Measurements from ENCODE around the gene CEP63. TPM values are rescaled to one million over a fixed set of nuclear protein-coding genes. Genes with fewer than 3 reads are reported as not detected.

Gene CEP63
- total and polyA plus RNA-seq, 2 of the 8 experiments (the other 6 are each of a cell fraction or from before 2014, with no cell fraction given): 5.3 to 18.2 TPM

GRCh38 chr3:134460965-134461364, 24.9 kb upstream of the CEP63 start:
- 91% methylated on average over 2 of the region's 2 CpGs; no CpG with 5 or more reads in 1 of the 2 experiments for WGBS, 2 experiments (ENCODE audit: extremely low coverage in 1 of 2, insufficient coverage in 1 of 2, insufficient read length in 1 of 2, insufficient replicate concordance in 2 of 2, low coverage in 1 of 2, low lambda C conversion rate in 2 of 2, missing lambda C conversion rate in 1 of 2)
- FAIRE-seq: no peak
- no peak overlapping the region for H2BK5ac ChIP-seq (ENCODE audit: low read depth, low read length)
- no peak for TF ChIP-seq KDM1A (IDR thresholded peaks at IDR 0.05; ENCODE audit: borderline replicate concordance, low read length)
- no peak for TF ChIP-seq RBBP5 (IDR thresholded peaks at IDR 0.05; ENCODE audit: borderline replicate concordance, low read depth, low read length)
- TF ChIP-seq PHF8 (conservative IDR thresholded peaks at IDR 0.05; ENCODE audit: low read depth, low read length): no peak
- no peak for TF ChIP-seq SP1 (IDR thresholded peaks at IDR 0.05; ENCODE audit: low read depth, low read length)
- no peak for TF ChIP-seq BRCA1 (IDR thresholded peaks at IDR 0.05; ENCODE audit: low read depth, low read length)
- TF ChIP-seq KDM4A (IDR thresholded peaks at IDR 0.05; ENCODE audit: low read depth, low read length, severe bottlenecking): no peak
- no peak for TF ChIP-seq EGR1 (IDR thresholded peaks at IDR 0.05; ENCODE audit: borderline replicate concordance, low read depth, low read length)
- TF ChIP-seq TEAD4 (IDR thresholded peaks at IDR 0.05; ENCODE audit: low read depth, low read length): no peak
- no peak for TF ChIP-seq CTBP2 (IDR thresholded peaks at IDR 0.05; ENCODE audit: borderline replicate concordance, insufficient read depth, insufficient read length, low read length)
- no peak for TF ChIP-seq ATF3 (IDR thresholded peaks at IDR 0.05; ENCODE audit: insufficient read depth, low read depth, low read length)
- TF ChIP-seq SP4 (IDR thresholded peaks at IDR 0.05; ENCODE audit: low read length): no peak
- no peak for TF ChIP-seq TAF7 (optimal IDR thresholded peaks at IDR 0.05; ENCODE audit: borderline replicate concordance, low read depth, low read length)
- no peak for TF ChIP-seq CHD1 (IDR thresholded peaks at IDR 0.05; ENCODE audit: low read depth, low read length)

More at GRCh38 chr3:134460965-134461364, 24.9 kb upstream of the CEP63 start:
- no peak for DNase-seq (ENCODE audit: low read depth in 1 of 2, low spot score in 2 of 2)
- H4K20me1 ChIP-seq (replicated peaks in 1 of 2; ENCODE audit: control insufficient read depth in 1 of 2, insufficient read depth in 2 of 2, low read length in 2 of 2): no peaks in the 10 kb centered on the region
- no peak overlapping the region for H3K4me3 ChIP-seq (ENCODE audit: extremely low read depth in 1 of 4, insufficient read depth in 2 of 4, low read depth in 3 of 4, low read length in 4 of 4)
- no peak overlapping the region for H3K4me2 ChIP-seq (ENCODE audit: insufficient read depth in 1 of 2, low read depth in 2 of 2, low read length in 2 of 2)
- no peaks in the 10 kb centered on the region for H3K79me2 ChIP-seq (ENCODE audit: control insufficient read depth in 1 of 2, insufficient read depth in 2 of 2, low read length in 2 of 2)
- H3K27me3 ChIP-seq (replicated peaks in 1 of 4; ENCODE audit: control insufficient read depth in 3 of 4, extremely low read depth in 1 of 4, insufficient read depth in 3 of 4, low read length in 3 of 4): no peaks in the 10 kb centered on the region
- no peaks in the 10 kb centered on the region for H3K36me3 ChIP-seq (ENCODE audit: control insufficient read depth in 2 of 4, insufficient read depth in 4 of 4, low read length in 3 of 4)
- no peak overlapping the region for H4K8ac ChIP-seq (ENCODE audit: extremely low read depth, insufficient read depth, low read length)
- no peak overlapping the region for H2BK15ac ChIP-seq (ENCODE audit: low read length)
- no peak overlapping the region for H3K18ac ChIP-seq (ENCODE audit: extremely low read depth, low read length)
- no peak overlapping the region for H4K91ac ChIP-seq (replicated peaks; ENCODE audit: insufficient read length, low read length)
- no peak overlapping the region for H2BK120ac ChIP-seq (replicated peaks; ENCODE audit: low read depth, low read length)
- H2BK12ac ChIP-seq (ENCODE audit: low read depth, low read length): no peak overlapping the region
- H3K14ac ChIP-seq (ENCODE audit: insufficient read length): no peak overlapping the region
- H3K27ac ChIP-seq (ENCODE audit: low read depth, low read length): no peak overlapping the region
- H3K56ac ChIP-seq (replicated peaks; ENCODE audit: insufficient read length, low read depth, low read length): no peak overlapping the region
- H2BK20ac ChIP-seq (ENCODE audit: low read length): no peak overlapping the region
- H3K23me2 ChIP-seq (ENCODE audit: low read depth, low read length): no peaks in the 10 kb centered on the region
- H3K9ac ChIP-seq (replicated peaks in 1 of 4; ENCODE audit: extremely low read depth in 1 of 4, low read depth in 3 of 4, low read length in 3 of 4): no peak overlapping the region
- H2AFZ ChIP-seq (ENCODE audit: low read length): no peak overlapping the region
- ChIA-PET POLR2A (ENCODE audit: partially characterized antibody) (interaction anchor here (1.6 to 1.8 kb wide), 2 partner anchors 54 to 104 kb away, joined by 4 to 5 read pairs; no protein-coding TSS in a partner anchor), CTCF (ENCODE audit: partially characterized antibody) (interaction anchor here (1.4 to 2.5 kb wide), 3 partner anchors 12 to 155 kb away, joined by 3 to 5 read pairs (median 4); no protein-coding TSS in a partner anchor)
- no peaks in the 10 kb centered on the region for H3K9me3 ChIP-seq (ENCODE audit: insufficient read depth in 2 of 2, low read depth in 1 of 2, low read length in 1 of 2)
- no peaks in the 10 kb centered on the region for H3K79me1 ChIP-seq (ENCODE audit: low read depth, low read length)
- peaks cover 5 to 16% (median 8%) of the 10 kb centered on the region in 4 experiments for H3K4me1 ChIP-seq (replicated peaks in 1 of 4; ENCODE audit: control insufficient read depth in 3 of 4, insufficient read depth in 4 of 4, low read length in 3 of 4)
- no peak overlapping the region for H3K23ac ChIP-seq (ENCODE audit: insufficient read length)
- no peak overlapping the region for H2AK5ac ChIP-seq (ENCODE audit: low read depth, low read length)
- H3K4ac ChIP-seq (replicated peaks; ENCODE audit: insufficient read length, low read depth, low read length): no peak overlapping the region
- no peak overlapping the region for H4K5ac ChIP-seq (ENCODE audit: insufficient read length, low read depth, low read length)

Measured in H1 (cell line).